ENCODE measurements around the gene RXRB. TPM values are rescaled to one million over a fixed set of nuclear protein-coding genes. Genes with fewer than 3 reads are reported as not detected.

Gene RXRB
- total and polyA plus RNA-seq, 2 of the 13 experiments (the other 11 are each of a cell fraction or from before 2014, with no cell fraction given): 26.7 to 55.7 TPM

DNA sequence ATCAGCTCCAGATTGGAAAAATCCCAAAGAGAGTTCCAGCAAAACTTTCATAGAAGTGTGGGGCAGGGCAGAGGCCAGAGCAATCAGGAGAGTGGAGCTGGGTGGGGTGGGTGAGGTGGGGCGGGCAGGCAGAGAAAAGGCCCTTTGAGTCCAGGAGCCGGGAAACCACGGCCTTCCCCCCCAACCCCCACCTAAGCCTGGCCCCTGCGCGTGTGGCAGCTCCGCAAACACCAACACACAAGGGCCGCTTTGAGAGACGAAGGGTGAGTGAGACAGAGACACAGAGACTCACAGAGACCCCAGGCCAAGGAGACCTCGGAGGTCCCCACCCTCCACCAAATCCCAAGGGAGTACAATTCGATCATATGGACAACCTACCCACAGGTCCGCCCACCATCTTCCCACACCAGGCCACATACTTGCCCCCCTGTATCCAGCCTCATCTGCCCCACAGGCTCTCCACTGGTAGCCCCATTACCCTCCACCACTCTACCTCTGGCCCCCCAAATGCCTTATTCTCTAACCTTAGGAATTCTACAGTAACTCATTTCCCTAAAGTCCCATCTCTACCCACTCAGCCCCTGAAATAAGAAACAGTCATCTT is 9.9 kb downstream of the RXRB start (continued):
- TF ChIP-seq, protein P1, sequence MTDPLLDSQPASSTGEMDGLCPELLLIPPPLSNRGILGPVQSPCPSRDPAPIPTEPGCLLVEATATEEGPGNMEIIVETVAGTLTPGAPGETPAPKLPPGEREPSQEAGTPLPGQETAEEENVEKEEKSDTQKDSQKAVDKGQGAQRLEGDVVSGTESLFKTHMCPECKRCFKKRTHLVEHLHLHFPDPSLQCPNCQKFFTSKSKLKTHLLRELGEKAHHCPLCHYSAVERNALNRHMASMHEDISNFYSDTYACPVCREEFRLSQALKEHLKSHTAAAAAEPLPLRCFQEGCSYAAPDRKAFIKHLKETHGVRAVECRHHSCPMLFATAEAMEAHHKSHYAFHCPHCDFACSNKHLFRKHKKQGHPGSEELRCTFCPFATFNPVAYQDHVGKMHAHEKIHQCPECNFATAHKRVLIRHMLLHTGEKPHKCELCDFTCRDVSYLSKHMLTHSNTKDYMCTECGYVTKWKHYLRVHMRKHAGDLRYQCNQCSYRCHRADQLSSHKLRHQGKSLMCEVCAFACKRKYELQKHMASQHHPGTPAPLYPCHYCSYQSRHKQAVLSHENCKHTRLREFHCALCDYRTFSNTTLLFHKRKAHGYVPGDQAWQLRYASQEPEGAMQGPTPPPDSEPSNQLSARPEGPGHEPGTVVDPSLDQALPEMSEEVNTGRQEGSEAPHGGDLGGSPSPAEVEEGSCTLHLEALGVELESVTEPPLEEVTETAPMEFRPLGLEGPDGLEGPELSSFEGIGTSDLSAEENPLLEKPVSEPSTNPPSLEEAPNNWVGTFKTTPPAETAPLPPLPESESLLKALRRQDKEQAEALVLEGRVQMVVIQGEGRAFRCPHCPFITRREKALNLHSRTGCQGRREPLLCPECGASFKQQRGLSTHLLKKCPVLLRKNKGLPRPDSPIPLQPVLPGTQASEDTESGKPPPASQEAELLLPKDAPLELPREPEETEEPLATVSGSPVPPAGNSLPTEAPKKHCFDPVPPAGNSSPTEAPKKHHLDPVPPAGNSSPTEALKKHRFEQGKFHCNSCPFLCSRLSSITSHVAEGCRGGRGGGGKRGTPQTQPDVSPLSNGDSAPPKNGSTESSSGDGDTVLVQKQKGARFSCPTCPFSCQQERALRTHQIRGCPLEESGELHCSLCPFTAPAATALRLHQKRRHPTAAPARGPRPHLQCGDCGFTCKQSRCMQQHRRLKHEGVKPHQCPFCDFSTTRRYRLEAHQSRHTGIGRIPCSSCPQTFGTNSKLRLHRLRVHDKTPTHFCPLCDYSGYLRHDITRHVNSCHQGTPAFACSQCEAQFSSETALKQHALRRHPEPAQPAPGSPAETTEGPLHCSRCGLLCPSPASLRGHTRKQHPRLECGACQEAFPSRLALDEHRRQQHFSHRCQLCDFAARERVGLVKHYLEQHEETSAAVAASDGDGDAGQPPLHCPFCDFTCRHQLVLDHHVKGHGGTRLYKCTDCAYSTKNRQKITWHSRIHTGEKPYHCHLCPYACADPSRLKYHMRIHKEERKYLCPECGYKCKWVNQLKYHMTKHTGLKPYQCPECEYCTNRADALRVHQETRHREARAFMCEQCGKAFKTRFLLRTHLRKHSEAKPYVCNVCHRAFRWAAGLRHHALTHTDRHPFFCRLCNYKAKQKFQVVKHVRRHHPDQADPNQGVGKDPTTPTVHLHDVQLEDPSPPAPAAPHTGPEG (CRISPR knock-in tag; IDR thresholded peaks at IDR 0.05): no peak
- TF ChIP-seq TBL1XR1 (IDR thresholded peaks at IDR 0.05; ENCODE audit: borderline replicate concordance, low read length, partially characterized antibody) (no peak), SAP130 (CRISPR knock-in tag; IDR thresholded peaks at IDR 0.05; ENCODE audit: low read depth) (peak; percentile 41; the same call in 1 of the 2 replicates), ATM (IDR thresholded peaks at IDR 0.05; ENCODE audit: borderline replicate concordance) (no peak), REL (CRISPR knock-in tag; conservative IDR thresholded peaks at IDR 0.05) (no peak), SKI (IDR thresholded peaks at IDR 0.05; ENCODE audit: partially characterized antibody) (no peak), SRF (IDR thresholded peaks at IDR 0.05; ENCODE audit: low read depth, low read length) (no peak), NR2F6 (IDR thresholded peaks at IDR 0.05) (peak; percentile 30; the same call in 1 of the 2 replicates), NR2F6 (CRISPR knock-in tag; IDR thresholded peaks at IDR 0.05) (0 out of 2 replicates have a peak, but pooled peaks have one; percentile 35), ZBTB3 (CRISPR knock-in tag; IDR thresholded peaks at IDR 0.05; ENCODE audit: borderline replicate concordance, low read depth) (no peak), SP140L (CRISPR knock-in tag; IDR thresholded peaks at IDR 0.05; ENCODE audit: borderline replicate concordance) (no peak), NR2F2 (IDR thresholded peaks at IDR 0.05; ENCODE audit: borderline replicate concordance, low read depth) (peak; percentile 48; the same call in 1 of the 2 replicates), HNRNPL (IDR thresholded peaks at IDR 0.05; ENCODE audit: low read depth, low read length) (peak; percentile 54; the same call in 1 of the 2 replicates), ZFAT (CRISPR knock-in tag; conservative IDR thresholded peaks at IDR 0.05) (no peak), ZNF567 (CRISPR knock-in tag; IDR thresholded peaks at IDR 0.05; ENCODE audit: borderline replicate concordance) (no peak), SIN3B (IDR thresholded peaks at IDR 0.05; ENCODE audit: low read length) (no peak), ZNF883 (CRISPR knock-in tag; IDR thresholded peaks at IDR 0.05; ENCODE audit: not compliant biosample characterization) (no peak), FOXA3 (CRISPR knock-in tag; IDR thresholded peaks at IDR 0.05) (peak; percentile 42; the same call in 1 of the 2 replicates), NFIC (IDR thresholded peaks at IDR 0.05; ENCODE audit: low read length) (no peak), ZBTB7A (CRISPR knock-in tag; IDR thresholded peaks at IDR 0.05) (no peak), ZMYM2 (CRISPR knock-in tag; IDR thresholded peaks at IDR 0.05) (no peak), ZNF616 (CRISPR knock-in tag; IDR thresholded peaks at IDR 0.05; ENCODE audit: low read depth) (no peak)
- TF ChIP-seq, protein P2, sequence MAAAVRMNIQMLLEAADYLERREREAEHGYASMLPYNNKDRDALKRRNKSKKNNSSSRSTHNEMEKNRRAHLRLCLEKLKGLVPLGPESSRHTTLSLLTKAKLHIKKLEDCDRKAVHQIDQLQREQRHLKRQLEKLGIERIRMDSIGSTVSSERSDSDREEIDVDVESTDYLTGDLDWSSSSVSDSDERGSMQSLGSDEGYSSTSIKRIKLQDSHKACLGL (CRISPR knock-in tag; IDR thresholded peaks at IDR 0.05): no peak
- TF ChIP-seq, protein P3, sequence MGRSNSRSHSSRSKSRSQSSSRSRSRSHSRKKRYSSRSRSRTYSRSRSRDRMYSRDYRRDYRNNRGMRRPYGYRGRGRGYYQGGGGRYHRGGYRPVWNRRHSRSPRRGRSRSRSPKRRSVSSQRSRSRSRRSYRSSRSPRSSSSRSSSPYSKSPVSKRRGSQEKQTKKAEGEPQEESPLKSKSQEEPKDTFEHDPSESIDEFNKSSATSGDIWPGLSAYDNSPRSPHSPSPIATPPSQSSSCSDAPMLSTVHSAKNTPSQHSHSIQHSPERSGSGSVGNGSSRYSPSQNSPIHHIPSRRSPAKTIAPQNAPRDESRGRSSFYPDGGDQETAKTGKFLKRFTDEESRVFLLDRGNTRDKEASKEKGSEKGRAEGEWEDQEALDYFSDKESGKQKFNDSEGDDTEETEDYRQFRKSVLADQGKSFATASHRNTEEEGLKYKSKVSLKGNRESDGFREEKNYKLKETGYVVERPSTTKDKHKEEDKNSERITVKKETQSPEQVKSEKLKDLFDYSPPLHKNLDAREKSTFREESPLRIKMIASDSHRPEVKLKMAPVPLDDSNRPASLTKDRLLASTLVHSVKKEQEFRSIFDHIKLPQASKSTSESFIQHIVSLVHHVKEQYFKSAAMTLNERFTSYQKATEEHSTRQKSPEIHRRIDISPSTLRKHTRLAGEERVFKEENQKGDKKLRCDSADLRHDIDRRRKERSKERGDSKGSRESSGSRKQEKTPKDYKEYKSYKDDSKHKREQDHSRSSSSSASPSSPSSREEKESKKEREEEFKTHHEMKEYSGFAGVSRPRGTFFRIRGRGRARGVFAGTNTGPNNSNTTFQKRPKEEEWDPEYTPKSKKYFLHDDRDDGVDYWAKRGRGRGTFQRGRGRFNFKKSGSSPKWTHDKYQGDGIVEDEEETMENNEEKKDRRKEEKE (IDR thresholded peaks at IDR 0.05): no peak
